Measurements from ENCODE around the gene LONP2.

DNA sequence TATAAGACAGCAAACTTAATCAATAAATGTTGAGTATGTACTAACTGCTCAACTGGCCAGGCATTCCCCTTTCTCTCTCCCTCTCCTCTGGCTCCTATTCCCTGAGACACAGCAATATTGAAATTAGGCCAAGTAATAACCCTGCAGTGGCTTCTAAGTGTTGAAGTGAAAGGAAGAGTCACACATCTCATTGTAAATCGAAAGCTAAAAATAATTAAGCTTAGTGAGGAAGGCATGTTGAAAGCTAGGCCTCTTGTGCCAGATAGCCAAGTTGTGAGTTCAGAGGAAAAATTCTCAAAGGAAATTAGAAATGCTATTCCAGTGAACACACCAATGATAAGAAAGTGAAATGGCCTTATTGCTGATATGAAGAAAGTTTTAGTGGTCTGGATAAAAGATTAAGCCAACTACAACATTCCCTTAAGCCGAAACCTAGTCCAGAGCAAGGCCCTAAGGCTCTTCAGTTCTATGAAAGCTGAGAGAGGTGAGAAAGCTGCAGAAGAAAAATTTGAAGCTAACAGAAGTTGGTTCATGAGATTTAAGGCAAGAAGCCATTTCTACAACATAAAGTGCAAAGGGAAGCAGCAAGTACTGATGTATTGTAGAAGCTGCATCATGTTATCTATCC, 38.6 kb downstream of the LONP2 start:
- TF ChIP-seq, protein P1, sequence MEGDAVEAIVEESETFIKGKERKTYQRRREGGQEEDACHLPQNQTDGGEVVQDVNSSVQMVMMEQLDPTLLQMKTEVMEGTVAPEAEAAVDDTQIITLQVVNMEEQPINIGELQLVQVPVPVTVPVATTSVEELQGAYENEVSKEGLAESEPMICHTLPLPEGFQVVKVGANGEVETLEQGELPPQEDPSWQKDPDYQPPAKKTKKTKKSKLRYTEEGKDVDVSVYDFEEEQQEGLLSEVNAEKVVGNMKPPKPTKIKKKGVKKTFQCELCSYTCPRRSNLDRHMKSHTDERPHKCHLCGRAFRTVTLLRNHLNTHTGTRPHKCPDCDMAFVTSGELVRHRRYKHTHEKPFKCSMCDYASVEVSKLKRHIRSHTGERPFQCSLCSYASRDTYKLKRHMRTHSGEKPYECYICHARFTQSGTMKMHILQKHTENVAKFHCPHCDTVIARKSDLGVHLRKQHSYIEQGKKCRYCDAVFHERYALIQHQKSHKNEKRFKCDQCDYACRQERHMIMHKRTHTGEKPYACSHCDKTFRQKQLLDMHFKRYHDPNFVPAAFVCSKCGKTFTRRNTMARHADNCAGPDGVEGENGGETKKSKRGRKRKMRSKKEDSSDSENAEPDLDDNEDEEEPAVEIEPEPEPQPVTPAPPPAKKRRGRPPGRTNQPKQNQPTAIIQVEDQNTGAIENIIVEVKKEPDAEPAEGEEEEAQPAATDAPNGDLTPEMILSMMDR (IDR thresholded peaks at IDR 0.05), result no peak
- no peak for TF ChIP-seq POLR2A (IDR thresholded peaks at IDR 0.05)
